Spleen (tissue), 7 donors: Measurements from ENCODE around the gene IL15.

ENCODE experiments used
- POLR2A ChIP-seq, 3 donors: fragments of 450-650 bp; IDR thresholded peaks; one replicate each; pipeline ENCODE4 v1.5.1; 2017; ENCODE audit warnings: antibody characterized with exemption in 3 of 3, mild to moderate bottlenecking in 1 of 3
- POLR2AphosphoS5 ChIP-seq, 3 donors: sonication (generic); formaldehyde crosslinking; IDR thresholded peaks; one replicate each; pipeline ENCODE4 v1.5.1; 2017; ENCODE audit warnings: antibody characterized with exemption in 3 of 3
- TF ChIP-seq, protein P1 (sequence below), 11 experiments: fragments of 200-600 bp in 7 of 11; fragments of 450-650 bp in 4 of 11; sonication (generic) in 4 of 11; IDR thresholded peaks in 8 of 11; conservative IDR thresholded peaks in 3 of 11; 1 replicate in 7 of 11; 2 replicates in 4 of 11; pipeline versions ENCODE4 v1.4.0 to v1.8.0; 2016 to 2021; ENCODE audit warnings: antibody characterized with exemption in 11 of 11, inconsistent platforms in 4 of 11, mild to moderate bottlenecking in 1 of 11
- donor health status: DM: no; HTN: no; CAD: no; lungs with moderate emphysema.
- donor health status: DM: no; HTN: no; CAD: no.
- donor health status: DM: no; HTN: no; CAD: no.

DNA sequence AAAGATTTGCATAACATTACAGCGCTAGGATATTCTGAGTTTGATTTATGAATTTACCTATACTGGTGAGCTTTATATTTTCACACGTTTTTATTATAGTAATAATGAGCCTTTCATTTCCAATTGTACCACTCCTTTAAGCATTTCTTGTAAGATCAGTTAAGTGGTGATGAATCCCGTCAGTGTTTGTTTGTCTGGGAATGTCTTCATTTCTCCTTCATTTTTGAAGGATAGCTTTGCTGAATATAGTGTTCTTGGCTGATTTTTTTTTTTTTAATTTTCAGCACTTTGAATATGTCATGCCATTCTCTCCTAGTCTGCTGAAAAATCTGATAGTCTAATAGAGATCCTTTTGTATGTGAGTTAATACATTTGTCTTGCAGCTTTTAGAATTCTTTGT is 70.1 kb downstream of the IL15 start:
- TF ChIP-seq POLR2AphosphoS5 (IDR thresholded peaks at IDR 0.05) (no peak), POLR2A (IDR thresholded peaks at IDR 0.05) (no peak)
- TF ChIP-seq, protein P1, sequence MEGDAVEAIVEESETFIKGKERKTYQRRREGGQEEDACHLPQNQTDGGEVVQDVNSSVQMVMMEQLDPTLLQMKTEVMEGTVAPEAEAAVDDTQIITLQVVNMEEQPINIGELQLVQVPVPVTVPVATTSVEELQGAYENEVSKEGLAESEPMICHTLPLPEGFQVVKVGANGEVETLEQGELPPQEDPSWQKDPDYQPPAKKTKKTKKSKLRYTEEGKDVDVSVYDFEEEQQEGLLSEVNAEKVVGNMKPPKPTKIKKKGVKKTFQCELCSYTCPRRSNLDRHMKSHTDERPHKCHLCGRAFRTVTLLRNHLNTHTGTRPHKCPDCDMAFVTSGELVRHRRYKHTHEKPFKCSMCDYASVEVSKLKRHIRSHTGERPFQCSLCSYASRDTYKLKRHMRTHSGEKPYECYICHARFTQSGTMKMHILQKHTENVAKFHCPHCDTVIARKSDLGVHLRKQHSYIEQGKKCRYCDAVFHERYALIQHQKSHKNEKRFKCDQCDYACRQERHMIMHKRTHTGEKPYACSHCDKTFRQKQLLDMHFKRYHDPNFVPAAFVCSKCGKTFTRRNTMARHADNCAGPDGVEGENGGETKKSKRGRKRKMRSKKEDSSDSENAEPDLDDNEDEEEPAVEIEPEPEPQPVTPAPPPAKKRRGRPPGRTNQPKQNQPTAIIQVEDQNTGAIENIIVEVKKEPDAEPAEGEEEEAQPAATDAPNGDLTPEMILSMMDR (IDR thresholded peaks at IDR 0.05 in 8 of 11, conservative IDR thresholded peaks at IDR 0.05 in 3 of 11), result no peak
